Glomerular visceral epithelial cell (primary cell): ENCODE results near the gene PLAAT5.
A peak's percentile ranks its signal among the peaks of the same experiment; 100 is the strongest.
"Not testable (repeated sequence)": the region's sequence is repeated elsewhere in the genome, so short reads cannot be mapped to it uniquely, and the experiment has no call there.

Experiments used
- DNase-seq: peaks from one replicate; pipeline ENCODE4 v3.0.0-alpha.2; 2016; ENCODE audit errors: extremely low spot score

The PLAAT5 gene

GRCh38 chr11:63490551-63491239 is at the start of gene PLAAT5:
Gene PLAAT5, minus strand, starts transcription at chr11:63491167. Its CDS starts 133 bp downstream, at chr11:63491034.
- DNase-seq: no peak

GRCh38 chr11:63537293-63538101 is 46.5 kb upstream of the PLAAT5 start:
- peak; percentile 67 for DNase-seq

GRCh38 chr11:63536669-63537292 is 45.8 kb upstream of the PLAAT5 start, which contains the start of gene PLAAT4:
Gene PLAAT4, plus strand, starts transcription at chr11:63536808. Its CDS starts 61 bp downstream, at chr11:63536869.
- DNase-seq: peak; percentile 60

- no peak for DNase-seq
Measured at GRCh38 chr11:63535734-63536133, 44.8 kb upstream of the PLAAT5 start.

GRCh38 chr11:63534895-63535461 is 44.0 kb upstream of the PLAAT5 start:
- no peak for DNase-seq

GRCh38 chr11:63534076-63534475 is 43.1 kb upstream of the PLAAT5 start:
- no peak for DNase-seq

- no peak for DNase-seq
Measured at GRCh38 chr11:63532799-63533475, 42.0 kb upstream of the PLAAT5 start.

- DNase-seq: no peak
Measured at GRCh38 chr11:63532117-63532516, 41.1 kb upstream of the PLAAT5 start.

- peak; percentile 87 for DNase-seq
Measured at GRCh38 chr11:63531074-63531792, 40.3 kb upstream of the PLAAT5 start.

GRCh38 chr11:63530021-63530420 is 39.1 kb upstream of the PLAAT5 start:
- no peak for DNase-seq

- not testable (repeated sequence) for DNase-seq
Measured at GRCh38 chr11:63529373-63529772, 38.4 kb upstream of the PLAAT5 start.

- not testable (repeated sequence) for DNase-seq
Measured at GRCh38 chr11:63528729-63529278, 37.8 kb upstream of the PLAAT5 start.

- not testable (repeated sequence) for DNase-seq
Measured at GRCh38 chr11:63528156-63528555, 37.2 kb upstream of the PLAAT5 start.

- no peak for DNase-seq
Measured at GRCh38 chr11:63527667-63528066, 36.7 kb upstream of the PLAAT5 start.

GRCh38 chr11:63523151-63523550 is 32.2 kb upstream of the PLAAT5 start:
- no peak for DNase-seq

- no peak for DNase-seq
Measured at GRCh38 chr11:63521896-63522295, 30.9 kb upstream of the PLAAT5 start.

- DNase-seq: no peak
Measured at GRCh38 chr11:63520606-63521170, 29.7 kb upstream of the PLAAT5 start.

- no peak for DNase-seq
Measured at GRCh38 chr11:63518548-63518947, 27.6 kb upstream of the PLAAT5 start.

- no peak for DNase-seq
Measured at GRCh38 chr11:63517156-63517555, 26.2 kb upstream of the PLAAT5 start.

- DNase-seq: no peak
Measured at GRCh38 chr11:63516109-63516508, 25.1 kb upstream of the PLAAT5 start.
